CD14-positive monocyte (primary cell): ENCODE results near the gene LRRC7. TPM values are rescaled to one million over a fixed set of nuclear protein-coding genes. Genes with fewer than 3 reads are reported as not detected.
"Not testable (repeated sequence)": the region's sequence is repeated elsewhere in the genome, so short reads cannot be mapped to it uniquely, and the experiment has no call there.

Source experiments
- DNase-seq, 3 donors: peaks; one replicate each; pipeline ENCODE4 v3.0.0-alpha.2; 2011 to 2022
- H2AFZ ChIP-seq: 2 replicates; pipeline ENCODE4 v1.6.0; 2012; ENCODE audit warnings: mild to moderate bottlenecking, low read depth, low read length, inconsistent platforms; ENCODE audit not compliant: insufficient read depth, poor library complexity, severe bottlenecking
- H3K27ac ChIP-seq, 2 donors: 1 replicate in 1 of 2; 2 replicates in 1 of 2; pipeline ENCODE4 v1.5.1; 2012 to 2013; ENCODE audit warnings: low read length in 2 of 2, control low read depth in 1 of 2, inconsistent platforms in 1 of 2, low read depth in 1 of 2, mild to moderate bottlenecking in 1 of 2
- H3K27me3 ChIP-seq, 2 donors: one replicate each; pipeline versions ENCODE4 v1.6.0 to v1.6.1; 2011 to 2013; ENCODE audit warnings: low read length in 2 of 2; ENCODE audit not compliant: control insufficient read depth in 2 of 2, insufficient read depth in 2 of 2
- H3K36me3 ChIP-seq, 2 donors: replicated peaks in 1 of 2; 1 replicate in 1 of 2; 2 replicates in 1 of 2; pipeline versions ENCODE4 v1.5.1 to v1.6.1; 2012 to 2013; ENCODE audit warnings: low read length in 2 of 2, control low read depth in 1 of 2, inconsistent platforms in 1 of 2, mild to moderate bottlenecking in 1 of 2; ENCODE audit not compliant: insufficient read depth in 2 of 2, control insufficient read depth in 1 of 2
- H3K4me1 ChIP-seq, 2 donors: 1 replicate in 1 of 2; 2 replicates in 1 of 2; pipeline versions ENCODE4 v1.5.1 to v1.6.1; 2012 to 2013; ENCODE audit warnings: low read length in 2 of 2, control low read depth in 1 of 2, inconsistent platforms in 1 of 2, mild to moderate bottlenecking in 1 of 2, moderate library complexity in 1 of 2; ENCODE audit not compliant: insufficient read depth in 2 of 2, control insufficient read depth in 1 of 2
- H3K4me2 ChIP-seq: replicated peaks from 2 replicates; pipeline ENCODE3; 2012; ENCODE audit warnings: low read length, moderate library complexity, mild to moderate bottlenecking; ENCODE audit not compliant: poor library complexity, severe bottlenecking; ENCODE audit errors: extremely low read depth
- H3K4me3 ChIP-seq, 3 experiments: fragments of 200-600 bp in 1 of 3; sonication (generic) in 1 of 3; replicated peaks in 1 of 3; 1 replicate in 2 of 3; 2 replicates in 1 of 3; pipeline ENCODE4 v1.5.1; 2011 to 2013; ENCODE audit warnings: low read length in 3 of 3, mild to moderate bottlenecking in 3 of 3, control low read depth in 2 of 3, low read depth in 2 of 3, inconsistent platforms in 1 of 3, moderate library complexity in 1 of 3
- H3K79me2 ChIP-seq: 2 replicates; pipeline ENCODE4 v1.6.0; 2012; ENCODE audit warnings: mild to moderate bottlenecking, control low read depth, inconsistent platforms, low read length, moderate library complexity; ENCODE audit not compliant: insufficient read depth
- H3K9ac ChIP-seq: 2 replicates; pipeline ENCODE4 v1.6.0; 2017; ENCODE audit warnings: low read length, mild to moderate bottlenecking; ENCODE audit not compliant: insufficient read depth, poor library complexity, severe bottlenecking
- H3K9me3 ChIP-seq, 2 donors: replicated peaks in 1 of 2; 1 replicate in 1 of 2; 2 replicates in 1 of 2; pipeline versions ENCODE4 v1.5.1 to v1.6.1; 2012 to 2013; ENCODE audit warnings: low read length in 2 of 2, control low read depth in 1 of 2; ENCODE audit not compliant: control insufficient read depth in 1 of 2, insufficient read depth in 1 of 2
- H4K20me1 ChIP-seq: 2 replicates; pipeline ENCODE4 v1.6.0; 2012; ENCODE audit warnings: mild to moderate bottlenecking, low read length, control low read depth, moderate library complexity; ENCODE audit not compliant: insufficient read depth
- H3K27ac Mint-ChIP-seq, 7 donors: one replicate each; pipeline ENCODE4 v1.8.0; 2020; ENCODE audit warnings: mild to moderate bottlenecking in 7 of 7, mixed read lengths in 7 of 7, moderate library complexity in 6 of 7, inconsistent platforms in 2 of 7
- H3K27me3 Mint-ChIP-seq, 3 donors: one replicate each; pipeline ENCODE4 v1.8.0; 2021 to 2022; ENCODE audit warnings: low read depth in 3 of 3, mild to moderate bottlenecking in 3 of 3, mixed read lengths in 3 of 3, moderate library complexity in 3 of 3, inconsistent platforms in 1 of 3
- H3K36me3 Mint-ChIP-seq, 2 donors: one replicate each; pipeline ENCODE4 v1.8.0; 2020; ENCODE audit warnings: mixed read lengths in 2 of 2, inconsistent platforms in 1 of 2, mild to moderate bottlenecking in 1 of 2
- H3K4me1 Mint-ChIP-seq: one replicate; pipeline ENCODE4 v1.8.0; 2020; ENCODE audit warnings: mild to moderate bottlenecking, mixed read lengths
- H3K4me3 Mint-ChIP-seq, 2 donors: one replicate each; pipeline ENCODE4 v1.8.0; 2020; ENCODE audit warnings: mild to moderate bottlenecking in 2 of 2, mixed read lengths in 2 of 2, moderate library complexity in 1 of 2
- H3K9me3 Mint-ChIP-seq, 7 donors: one replicate each; pipeline ENCODE4 v1.8.0; 2020 to 2022; ENCODE audit warnings: mixed read lengths in 7 of 7, mild to moderate bottlenecking in 6 of 7, moderate library complexity in 6 of 7, inconsistent platforms in 2 of 7
- CTCF ChIP-seq: fragments of 200-600 bp; IDR thresholded peaks from one replicate; pipeline ENCODE4 v1.8.0; 2022; ENCODE audit warnings: antibody characterized with exemption, mild to moderate bottlenecking
- WGBS: methylation state at CpG from one replicate; pipeline ENCODE4 v1.1.5; 2013; ENCODE audit warnings: missing lambda C conversion rate; ENCODE audit not compliant: insufficient coverage; 5-methylcytosine and 5-hydroxymethylcytosine counted together
- intact Hi-C, 2 donors: fragments of 100-400 bp; cut with micrococcal nuclease; formaldehyde crosslinking; loops; one replicate each; pipeline versions ENCODE4 v1.15.0 to v1.15.1; 2023
- polyA plus RNA-seq, 3 donors: library from polyadenylated mRNA; depleted of rRNA in 1 of 3; unstranded in 2 of 3; stranded (reverse) in 1 of 3; fragments of 300-500 nt in 2 of 3; fragments of >200 nt in 1 of 3; fragmentation: Illumina TruSeq in 2 of 3; gene quantifications; 1 replicate in 2 of 3; 2 replicates in 1 of 3; pipeline ENCODE4 v1.2.3, GENCODE V29; 2012 to 2021

Gene LRRC7
- polyA plus RNA-seq, 3 donors, result not detected

- H4K20me1 ChIP-seq, result no peaks in the 10 kb centered on the region
- no peak overlapping the region for H2AFZ ChIP-seq
- DNase-seq, result no peak
- no peaks in the 10 kb centered on the region for H3K36me3 Mint-ChIP-seq
- no peak overlapping the region for H3K9ac ChIP-seq
- no peak overlapping the region for H3K4me3 Mint-ChIP-seq
- no peak for TF ChIP-seq CTCF
- intact Hi-C loops, result no loop called here
- no peak overlapping the region for H3K27ac Mint-ChIP-seq
- no peaks in the 10 kb centered on the region for H3K79me2 ChIP-seq
- no peak overlapping the region for H3K4me2 ChIP-seq
- no peaks in the 10 kb centered on the region for H3K36me3 ChIP-seq
- H3K27me3 ChIP-seq, result no peaks in the 10 kb centered on the region
- H3K9me3 Mint-ChIP-seq, result peaks cover 6 to 16% (median 11%) of the 10 kb centered on the region in 7 donors
- H3K9me3 ChIP-seq, result peaks cover 10 to 11% of the 10 kb centered on the region in 2 donors
- H3K4me3 ChIP-seq, result no peak overlapping the region
- H3K27ac ChIP-seq, result no peak overlapping the region
- H3K4me1 ChIP-seq, result no peaks in the 10 kb centered on the region
- no peaks in the 10 kb centered on the region for H3K4me1 Mint-ChIP-seq
- H3K27me3 Mint-ChIP-seq, result peaks cover 0 to 3% (median 3%) of the 10 kb centered on the region in 3 donors
Measured at GRCh38 chr1:69921486-69921885, 353.8 kb downstream of the LRRC7 start.

- H4K20me1 ChIP-seq, H3K4me1 Mint-ChIP-seq, H3K79me2 ChIP-seq, H3K4me2 ChIP-seq, DNase-seq, H3K4me3 Mint-ChIP-seq, H2AFZ ChIP-seq, H3K36me3 Mint-ChIP-seq, H3K9me3 ChIP-seq, H3K27ac ChIP-seq, H3K9ac ChIP-seq, H3K27me3 ChIP-seq, H3K4me3 ChIP-seq, intact Hi-C loops, H3K27ac Mint-ChIP-seq, H3K27me3 Mint-ChIP-seq, H3K4me1 ChIP-seq, H3K36me3 ChIP-seq: not testable (repeated sequence)
- 96% methylated on average over 9 of the region's 14 CpGs for WGBS
- H3K9me3 Mint-ChIP-seq, result peaks cover 2 to 29% (median 19%) of the 10 kb centered on the region in 7 donors
Measured at GRCh38 chr1:69928234-69928633, 360.5 kb downstream of the LRRC7 start.
